ENCODE results near the gene SSBP3. TPM values are rescaled to one million over a fixed set of nuclear protein-coding genes. Genes with fewer than 3 reads are reported as not detected.

The SSBP3 gene
- total and polyA plus RNA-seq, 4 donors, result 7.7 to 24.7 (median 17.3) TPM

DNA sequence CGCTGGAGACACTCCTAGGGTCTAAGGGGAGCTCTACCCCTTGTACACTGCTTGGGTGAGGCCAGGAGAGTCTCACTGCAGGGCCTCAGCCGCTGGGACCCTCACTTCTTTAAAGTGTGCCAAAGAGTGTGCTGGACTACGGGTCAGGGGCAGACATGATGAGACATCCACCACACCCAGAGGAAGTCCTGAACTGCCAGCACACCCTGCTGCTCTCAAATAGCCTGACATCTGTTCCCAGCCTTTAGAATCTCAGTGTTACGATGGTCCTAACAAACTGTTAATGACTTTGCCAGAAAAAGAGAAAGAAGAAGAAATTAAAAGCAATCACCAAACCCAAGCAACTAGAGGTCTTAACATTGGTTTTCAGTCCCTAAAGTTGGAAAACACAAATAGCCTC is 157.2 kb downstream of the SSBP3 start:
- TF ChIP-seq JUND (IDR thresholded peaks at IDR 0.05) (no peak), YY1 (IDR thresholded peaks at IDR 0.05) (no peak), SP1 (IDR thresholded peaks at IDR 0.05) (no peak), FOXA1 (IDR thresholded peaks at IDR 0.05) (no peak)
- TF ChIP-seq, protein P1, sequence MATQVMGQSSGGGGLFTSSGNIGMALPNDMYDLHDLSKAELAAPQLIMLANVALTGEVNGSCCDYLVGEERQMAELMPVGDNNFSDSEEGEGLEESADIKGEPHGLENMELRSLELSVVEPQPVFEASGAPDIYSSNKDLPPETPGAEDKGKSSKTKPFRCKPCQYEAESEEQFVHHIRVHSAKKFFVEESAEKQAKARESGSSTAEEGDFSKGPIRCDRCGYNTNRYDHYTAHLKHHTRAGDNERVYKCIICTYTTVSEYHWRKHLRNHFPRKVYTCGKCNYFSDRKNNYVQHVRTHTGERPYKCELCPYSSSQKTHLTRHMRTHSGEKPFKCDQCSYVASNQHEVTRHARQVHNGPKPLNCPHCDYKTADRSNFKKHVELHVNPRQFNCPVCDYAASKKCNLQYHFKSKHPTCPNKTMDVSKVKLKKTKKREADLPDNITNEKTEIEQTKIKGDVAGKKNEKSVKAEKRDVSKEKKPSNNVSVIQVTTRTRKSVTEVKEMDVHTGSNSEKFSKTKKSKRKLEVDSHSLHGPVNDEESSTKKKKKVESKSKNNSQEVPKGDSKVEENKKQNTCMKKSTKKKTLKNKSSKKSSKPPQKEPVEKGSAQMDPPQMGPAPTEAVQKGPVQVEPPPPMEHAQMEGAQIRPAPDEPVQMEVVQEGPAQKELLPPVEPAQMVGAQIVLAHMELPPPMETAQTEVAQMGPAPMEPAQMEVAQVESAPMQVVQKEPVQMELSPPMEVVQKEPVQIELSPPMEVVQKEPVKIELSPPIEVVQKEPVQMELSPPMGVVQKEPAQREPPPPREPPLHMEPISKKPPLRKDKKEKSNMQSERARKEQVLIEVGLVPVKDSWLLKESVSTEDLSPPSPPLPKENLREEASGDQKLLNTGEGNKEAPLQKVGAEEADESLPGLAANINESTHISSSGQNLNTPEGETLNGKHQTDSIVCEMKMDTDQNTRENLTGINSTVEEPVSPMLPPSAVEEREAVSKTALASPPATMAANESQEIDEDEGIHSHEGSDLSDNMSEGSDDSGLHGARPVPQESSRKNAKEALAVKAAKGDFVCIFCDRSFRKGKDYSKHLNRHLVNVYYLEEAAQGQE (IDR thresholded peaks at IDR 0.05), result no peak
- TF ChIP-seq, protein P2, sequence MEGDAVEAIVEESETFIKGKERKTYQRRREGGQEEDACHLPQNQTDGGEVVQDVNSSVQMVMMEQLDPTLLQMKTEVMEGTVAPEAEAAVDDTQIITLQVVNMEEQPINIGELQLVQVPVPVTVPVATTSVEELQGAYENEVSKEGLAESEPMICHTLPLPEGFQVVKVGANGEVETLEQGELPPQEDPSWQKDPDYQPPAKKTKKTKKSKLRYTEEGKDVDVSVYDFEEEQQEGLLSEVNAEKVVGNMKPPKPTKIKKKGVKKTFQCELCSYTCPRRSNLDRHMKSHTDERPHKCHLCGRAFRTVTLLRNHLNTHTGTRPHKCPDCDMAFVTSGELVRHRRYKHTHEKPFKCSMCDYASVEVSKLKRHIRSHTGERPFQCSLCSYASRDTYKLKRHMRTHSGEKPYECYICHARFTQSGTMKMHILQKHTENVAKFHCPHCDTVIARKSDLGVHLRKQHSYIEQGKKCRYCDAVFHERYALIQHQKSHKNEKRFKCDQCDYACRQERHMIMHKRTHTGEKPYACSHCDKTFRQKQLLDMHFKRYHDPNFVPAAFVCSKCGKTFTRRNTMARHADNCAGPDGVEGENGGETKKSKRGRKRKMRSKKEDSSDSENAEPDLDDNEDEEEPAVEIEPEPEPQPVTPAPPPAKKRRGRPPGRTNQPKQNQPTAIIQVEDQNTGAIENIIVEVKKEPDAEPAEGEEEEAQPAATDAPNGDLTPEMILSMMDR (IDR thresholded peaks at IDR 0.05; ENCODE audit: low read depth, low read length, missing input control), result no peak
- TF ChIP-seq, protein P3, sequence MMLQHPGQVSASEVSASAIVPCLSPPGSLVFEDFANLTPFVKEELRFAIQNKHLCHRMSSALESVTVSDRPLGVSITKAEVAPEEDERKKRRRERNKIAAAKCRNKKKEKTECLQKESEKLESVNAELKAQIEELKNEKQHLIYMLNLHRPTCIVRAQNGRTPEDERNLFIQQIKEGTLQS (IDR thresholded peaks at IDR 0.05), result no peak
- WGBS, result 90% methylated on average over 4 of the region's 4 CpGs
- no peaks in the 10 kb centered on the region for H3K27me3 ChIP-seq (ENCODE audit: control insufficient read depth in 4 of 4, insufficient read depth in 4 of 4, low read length in 3 of 4)
- DNase-seq (ENCODE audit: low spot score), result no peak
- no peak overlapping the region for H3K9ac ChIP-seq (ENCODE audit: low read depth in 1 of 2, low read length in 2 of 2)
- H3K9me3 ChIP-seq (ENCODE audit: control insufficient read depth in 4 of 4, low read length in 3 of 4), result no peaks in the 10 kb centered on the region
- H3K27ac ChIP-seq (ENCODE audit: low read depth in 1 of 2, low read length in 2 of 2), result no peak overlapping the region
- H3K4me1 ChIP-seq (ENCODE audit: control insufficient read depth in 4 of 4, insufficient read depth in 4 of 4, low read length in 3 of 4), result no peaks in the 10 kb centered on the region
- peaks cover 0 to 33% (median 4%) of the 10 kb centered on the region in 4 donors for H3K36me3 ChIP-seq (ENCODE audit: control insufficient read depth in 4 of 4, insufficient read depth in 3 of 4, low read depth in 1 of 4, low read length in 3 of 4)
- no peak overlapping the region for H3K4me3 ChIP-seq (ENCODE audit: low read depth in 1 of 3, low read length in 3 of 3)

DNA sequence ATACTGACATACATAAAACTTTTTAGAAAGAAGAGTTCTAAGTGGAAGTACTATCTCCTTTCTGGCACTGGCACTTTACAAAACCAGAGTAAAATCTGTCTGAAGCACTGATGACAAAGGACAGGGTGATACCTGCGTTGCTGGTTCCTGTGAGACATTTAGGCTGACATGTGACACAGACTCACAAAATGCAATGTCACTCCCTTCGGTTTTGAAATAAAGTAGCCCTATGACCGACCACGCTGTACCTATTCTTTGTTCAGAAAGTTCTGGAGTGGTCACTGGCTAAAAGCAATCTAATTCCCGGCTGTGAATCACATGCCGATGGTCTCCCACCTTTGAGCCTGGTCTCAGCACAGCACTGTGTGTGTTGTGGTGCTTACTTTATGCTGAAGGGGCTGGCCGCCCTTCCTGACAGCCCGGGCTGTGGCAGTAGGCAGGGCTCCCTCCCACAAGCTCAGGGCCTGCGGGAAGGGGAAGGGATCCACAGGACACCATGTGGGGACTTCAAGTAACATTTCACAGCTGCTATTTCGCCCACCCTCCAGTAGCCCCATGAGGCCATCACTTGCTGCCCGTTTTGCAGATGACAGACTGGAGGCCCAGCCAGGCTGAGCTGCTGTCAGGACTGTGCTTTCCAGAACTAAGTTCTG is 158.2 kb downstream of the SSBP3 start:
- Histone ChIP-seq H3K27me3 (ENCODE audit: control insufficient read depth in 4 of 4, insufficient read depth in 4 of 4, low read length in 3 of 4) (no peaks in the 10 kb centered on the region), H3K4me3 (ENCODE audit: low read depth in 1 of 3, low read length in 3 of 3) (no peak overlapping the region), H3K9me3 (ENCODE audit: control insufficient read depth in 4 of 4, low read length in 3 of 4) (no peaks in the 10 kb centered on the region), H3K9ac (ENCODE audit: low read depth in 1 of 2, low read length in 2 of 2) (no peak overlapping the region), H3K36me3 (ENCODE audit: control insufficient read depth in 4 of 4, insufficient read depth in 3 of 4, low read depth in 1 of 4, low read length in 3 of 4) (peaks cover 0 to 40% (median 4%) of the 10 kb centered on the region in 4 donors), H3K4me1 (ENCODE audit: control insufficient read depth in 4 of 4, insufficient read depth in 4 of 4, low read length in 3 of 4) (no peaks in the 10 kb centered on the region), H3K27ac (ENCODE audit: low read depth in 1 of 2, low read length in 2 of 2) (no peak overlapping the region)
- no peak for DNase-seq (ENCODE audit: low spot score)
- 93% methylated on average over 11 of the region's 11 CpGs for WGBS
- no peak for TF ChIP-seq SP1 (IDR thresholded peaks at IDR 0.05)
- TF ChIP-seq FOXA2 (IDR thresholded peaks at IDR 0.05), result no peak

DNA sequence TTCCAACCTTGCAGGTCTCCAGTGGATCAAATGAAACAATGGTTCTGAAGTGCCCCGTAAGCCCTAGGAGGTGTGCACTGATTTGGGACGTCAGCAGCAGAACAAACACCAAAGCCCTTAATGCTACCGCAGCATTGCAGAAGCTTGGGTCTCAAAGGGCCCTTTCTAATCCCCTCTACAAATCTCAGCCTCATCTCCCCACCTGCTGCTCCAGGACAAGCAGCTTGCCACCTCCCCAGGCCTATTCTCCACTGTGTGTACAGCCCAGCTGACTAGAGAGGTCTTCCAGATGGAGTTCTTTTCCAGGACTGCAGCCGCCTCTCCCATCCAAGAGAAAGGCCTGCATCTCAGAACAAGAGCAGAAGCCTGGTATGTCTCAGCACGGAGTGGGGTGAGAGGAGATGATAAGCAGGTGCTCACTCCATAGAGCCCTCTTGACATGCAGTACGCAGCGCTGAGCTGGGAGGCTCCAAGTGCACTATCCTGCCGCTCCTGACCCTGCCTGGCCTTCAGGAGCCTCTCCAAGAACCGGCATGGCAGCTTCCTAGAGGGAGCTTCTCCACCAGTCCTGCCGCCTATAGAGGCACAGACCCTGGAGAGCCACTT is 160.0 kb downstream of the SSBP3 start:
- Histone ChIP-seq H3K36me3 (ENCODE audit: control insufficient read depth in 4 of 4, insufficient read depth in 3 of 4, low read depth in 1 of 4, low read length in 3 of 4) (peaks cover 0 to 37% (median 3%) of the 10 kb centered on the region in 4 donors), H3K4me3 (ENCODE audit: low read depth in 1 of 3, low read length in 3 of 3) (no peak overlapping the region), H3K27me3 (ENCODE audit: control insufficient read depth in 4 of 4, insufficient read depth in 4 of 4, low read length in 3 of 4) (no peaks in the 10 kb centered on the region), H3K4me1 (ENCODE audit: control insufficient read depth in 4 of 4, insufficient read depth in 4 of 4, low read length in 3 of 4) (no peaks in the 10 kb centered on the region), H3K27ac (ENCODE audit: low read depth in 1 of 2, low read length in 2 of 2) (no peak overlapping the region), H3K9me3 (ENCODE audit: control insufficient read depth in 4 of 4, low read length in 3 of 4) (no peaks in the 10 kb centered on the region), H3K9ac (ENCODE audit: low read depth in 1 of 2, low read length in 2 of 2) (no peak overlapping the region)
- 94% methylated on average over 10 of the region's 10 CpGs for WGBS
- no peak for DNase-seq (ENCODE audit: low spot score)
- TF ChIP-seq, protein P1 (IDR thresholded peaks at IDR 0.05), result no peak
- TF ChIP-seq TAF1 (conservative IDR thresholded peaks at IDR 0.05), result no peak
- TF ChIP-seq GABPA (IDR thresholded peaks at IDR 0.05 in 1 of 2, conservative IDR thresholded peaks at IDR 0.05 in 1 of 2), result no peak
- TF ChIP-seq, protein P4, sequence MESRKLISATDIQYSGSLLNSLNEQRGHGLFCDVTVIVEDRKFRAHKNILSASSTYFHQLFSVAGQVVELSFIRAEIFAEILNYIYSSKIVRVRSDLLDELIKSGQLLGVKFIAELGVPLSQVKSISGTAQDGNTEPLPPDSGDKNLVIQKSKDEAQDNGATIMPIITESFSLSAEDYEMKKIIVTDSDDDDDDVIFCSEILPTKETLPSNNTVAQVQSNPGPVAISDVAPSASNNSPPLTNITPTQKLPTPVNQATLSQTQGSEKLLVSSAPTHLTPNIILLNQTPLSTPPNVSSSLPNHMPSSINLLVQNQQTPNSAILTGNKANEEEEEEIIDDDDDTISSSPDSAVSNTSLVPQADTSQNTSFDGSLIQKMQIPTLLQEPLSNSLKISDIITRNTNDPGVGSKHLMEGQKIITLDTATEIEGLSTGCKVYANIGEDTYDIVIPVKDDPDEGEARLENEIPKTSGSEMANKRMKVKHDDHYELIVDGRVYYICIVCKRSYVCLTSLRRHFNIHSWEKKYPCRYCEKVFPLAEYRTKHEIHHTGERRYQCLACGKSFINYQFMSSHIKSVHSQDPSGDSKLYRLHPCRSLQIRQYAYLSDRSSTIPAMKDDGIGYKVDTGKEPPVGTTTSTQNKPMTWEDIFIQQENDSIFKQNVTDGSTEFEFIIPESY (IDR thresholded peaks at IDR 0.05), result no peak
- no peak for TF ChIP-seq SP1 (IDR thresholded peaks at IDR 0.05)
- TF ChIP-seq, protein P5, sequence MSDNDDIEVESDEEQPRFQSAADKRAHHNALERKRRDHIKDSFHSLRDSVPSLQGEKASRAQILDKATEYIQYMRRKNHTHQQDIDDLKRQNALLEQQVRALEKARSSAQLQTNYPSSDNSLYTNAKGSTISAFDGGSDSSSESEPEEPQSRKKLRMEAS (IDR thresholded peaks at IDR 0.05), result no peak
- no peak for TF ChIP-seq HNF4A (conservative IDR thresholded peaks at IDR 0.05)
- no peak for TF ChIP-seq HNF4G (IDR thresholded peaks at IDR 0.05)
- TF ChIP-seq RXRA (IDR thresholded peaks at IDR 0.05), result no peak

Data from liver (tissue), 9 donors.